HG02943 (cell line): ENCODE measurements around the gene PLEKHG4.
A peak's percentile ranks its signal among the peaks of the same experiment; 100 is the strongest.

Source experiments
- ATAC-seq: cut with Tn5 transposase; IDR thresholded peaks from one replicate; pipeline ENCODE4 v1.9.1; 2021; ENCODE audit warnings: mild to moderate bottlenecking, low read depth, moderate library complexity; ENCODE audit not compliant: unreplicated experiment

The PLEKHG4 gene

GRCh38 chr16:67279296-67280089 lies at the start of gene PLEKHG4:
Gene PLEKHG4, plus strand, starts transcription at chr16:67279532. Its CDS starts 513 bp downstream, at chr16:67280045.
- no peak for ATAC-seq

GRCh38 chr16:67229906-67230808 lies 49.2 kb upstream of the PLEKHG4 start:
- no peak for ATAC-seq

- no peak for ATAC-seq
Observed at GRCh38 chr16:67230809-67231660, 48.3 kb upstream of the PLEKHG4 start.

- no peak for ATAC-seq
Observed at GRCh38 chr16:67233596-67233995, 45.7 kb upstream of the PLEKHG4 start.

GRCh38 chr16:67234180-67234597 lies 45.1 kb upstream of the PLEKHG4 start:
- no peak for ATAC-seq

GRCh38 chr16:67235816-67236562 lies 43.3 kb upstream of the PLEKHG4 start:
- no peak for ATAC-seq

- no peak for ATAC-seq
Observed at GRCh38 chr16:67236563-67237395, 42.6 kb upstream of the PLEKHG4 start.

GRCh38 chr16:67237396-67238277 lies 41.7 kb upstream of the PLEKHG4 start:
- ATAC-seq: no peak

- no peak for ATAC-seq
Observed at GRCh38 chr16:67238278-67238575, 41.1 kb upstream of the PLEKHG4 start.

GRCh38 chr16:67238806-67239470 lies 40.4 kb upstream of the PLEKHG4 start:
- ATAC-seq: no peak

GRCh38 chr16:67240506-67240905 lies 38.8 kb upstream of the PLEKHG4 start:
- ATAC-seq: no peak

- no peak for ATAC-seq
Observed at GRCh38 chr16:67241008-67241900, 38.1 kb upstream of the PLEKHG4 start.

GRCh38 chr16:67242138-67242730 lies 37.1 kb upstream of the PLEKHG4 start:
- no peak for ATAC-seq

GRCh38 chr16:67243481-67243880 lies 35.9 kb upstream of the PLEKHG4 start:
- ATAC-seq: no peak

- peak; percentile 42 for ATAC-seq
Observed at GRCh38 chr16:67244387-67245185, 34.7 kb upstream of the PLEKHG4 start.
